Cardiac muscle cell (in vitro differentiated cells and primary cell): ENCODE data around the gene LTF. TPM values are rescaled to one million over a fixed set of nuclear protein-coding genes. Genes with fewer than 3 reads are reported as not detected.

Experiments
- DNase-seq, 2 donors: peaks; one replicate each; pipeline versions ENCODE4 v3.0.0 to v3.0.0-alpha.2; 2010 to 2017; ENCODE audit warnings: low read depth in 1 of 2, low spot score in 1 of 2
- H3K27ac ChIP-seq: fragments of 200-600 bp; sonication (generic); 2 replicates; pipeline ENCODE4 v1.5.1; 2016
- H3K27me3 ChIP-seq: fragments of 200-600 bp; sonication (generic); 2 replicates; pipeline ENCODE4 v1.6.0; 2016; ENCODE audit warnings: control low read depth
- H3K36me3 ChIP-seq: fragments of 200-600 bp; sonication (generic); 2 replicates; pipeline ENCODE4 v1.5.1; 2016; ENCODE audit warnings: control low read depth
- H3K4me1 ChIP-seq: fragments of 200-600 bp; sonication (generic); 2 replicates; pipeline ENCODE4 v1.8.1; 2017; ENCODE audit warnings: low read depth, mild to moderate bottlenecking, mixed run types
- H3K4me3 ChIP-seq: fragments of 200-600 bp; sonication (generic); 2 replicates; pipeline ENCODE4 v1.5.1; 2016; ENCODE audit warnings: mild to moderate bottlenecking
- H3K9me3 ChIP-seq: fragments of 200-600 bp; sonication (generic); 2 replicates; pipeline ENCODE4 v1.5.1; 2017; ENCODE audit warnings: low read depth, mild to moderate bottlenecking, control low read depth
- polyA plus RNA-seq: library from polyadenylated mRNA; unstranded; fragments of >200 nt; fragmentation: Nextera tagmentation; extraction: Ambion mirVana; gene quantifications from 2 replicates; pipeline ENCODE4 v1.2.1, GENCODE V29; 2016
- total RNA-seq: library from RNA; depleted of rRNA; stranded (reverse); fragments of >200 nt; gene quantifications from 2 replicates; pipeline ENCODE4 v1.2.3, GENCODE V29; 2016
- TF ChIP-seq, protein P1 (sequence below): IDR thresholded peaks from 2 replicates; pipeline ENCODE4 v1.5.1; 2012; ENCODE audit warnings: low read depth, mild to moderate bottlenecking, low read length

Gene LTF
- total and polyA plus RNA-seq, 2 experiments from 2014 or later, result not detected

DNA sequence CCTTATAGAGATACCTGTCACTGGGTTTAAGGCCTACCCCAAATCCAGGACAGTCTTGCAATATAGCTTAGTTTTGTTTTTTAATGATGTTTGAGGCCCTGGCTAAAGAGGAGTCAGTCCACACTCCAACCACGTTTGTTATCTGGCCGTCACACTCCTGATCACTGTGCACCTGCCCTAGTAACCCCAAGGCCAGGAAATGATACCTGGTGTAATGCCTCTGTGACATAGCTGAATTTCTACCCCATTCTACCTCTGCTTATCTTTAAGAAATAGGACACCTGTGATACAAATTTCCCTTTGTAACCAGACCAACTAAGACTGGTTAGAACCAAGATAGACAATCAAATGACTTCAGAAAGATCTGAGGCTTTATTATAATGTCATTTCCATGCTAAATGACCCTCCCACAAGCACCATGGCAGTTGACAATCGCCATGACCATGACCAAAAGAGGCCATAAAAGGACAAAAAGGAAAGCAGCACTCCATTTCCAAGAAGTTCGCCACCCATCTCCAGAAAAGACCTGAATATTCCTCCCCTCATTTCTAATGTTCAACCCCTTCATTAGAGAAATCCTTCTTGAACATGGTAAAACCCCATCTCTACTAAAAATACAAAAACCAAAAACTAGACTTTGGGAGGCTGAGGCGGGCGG, 28.3 kb upstream of the LTF start:
- H3K4me3 ChIP-seq, result no peak overlapping the region

DNA sequence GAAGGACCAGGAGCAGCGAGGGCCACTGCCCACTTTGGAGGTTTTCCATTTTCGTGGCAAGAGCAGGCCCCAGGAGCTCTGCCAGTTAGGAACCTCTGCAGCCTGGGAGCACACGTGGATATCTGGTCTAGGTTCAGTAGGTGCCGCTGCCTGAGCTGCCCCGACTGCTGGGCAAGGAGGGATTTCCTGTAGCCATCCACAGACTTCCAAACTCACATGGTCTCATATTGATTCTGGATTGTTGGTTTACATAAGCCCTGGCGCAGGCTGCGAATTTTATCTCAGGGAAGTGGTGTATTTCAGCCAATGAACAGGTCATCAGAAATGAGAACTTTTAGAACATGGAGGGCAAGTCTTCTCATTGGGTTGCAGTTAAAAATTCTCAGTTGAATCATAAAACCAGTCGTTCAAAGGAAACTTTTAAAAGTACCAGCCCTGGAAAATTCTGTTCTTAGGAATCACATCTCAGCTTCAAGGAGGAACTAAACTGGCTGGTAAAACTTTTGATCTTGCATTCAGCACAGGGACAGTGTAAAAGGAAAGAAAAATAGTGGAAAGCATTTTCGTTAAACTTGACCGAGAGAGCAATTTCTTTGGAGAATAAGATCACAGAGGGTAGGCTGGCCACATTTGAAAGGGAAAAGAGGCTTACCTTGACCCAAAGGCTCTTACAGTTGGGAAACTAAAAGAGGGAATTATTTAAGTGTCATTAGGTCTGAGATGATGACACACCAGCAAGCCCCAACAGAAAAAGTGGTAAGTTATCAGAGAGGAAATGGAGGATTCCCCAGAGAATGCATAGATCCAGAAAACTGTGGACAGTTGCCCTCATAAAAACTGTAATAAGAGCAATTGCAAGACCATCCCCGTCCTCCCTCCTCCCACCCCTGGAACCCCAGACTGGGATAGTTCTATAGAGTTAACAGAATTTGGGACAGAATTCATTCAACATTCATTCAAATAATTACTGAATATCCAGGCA, 26.7 kb upstream of the LTF start:
- Histone ChIP-seq H3K27ac (no peak overlapping the region), H3K9me3 (no peaks in the 10 kb centered on the region), H3K4me1 (peaks cover 3% of the 10 kb centered on the region), H3K27me3 (peaks cover 10% of the 10 kb centered on the region), H3K36me3 (no peaks in the 10 kb centered on the region), H3K4me3 (no peak overlapping the region)
- DNase-seq, result peak in 1 of 2 donors; percentile 5
- TF ChIP-seq, protein P1, sequence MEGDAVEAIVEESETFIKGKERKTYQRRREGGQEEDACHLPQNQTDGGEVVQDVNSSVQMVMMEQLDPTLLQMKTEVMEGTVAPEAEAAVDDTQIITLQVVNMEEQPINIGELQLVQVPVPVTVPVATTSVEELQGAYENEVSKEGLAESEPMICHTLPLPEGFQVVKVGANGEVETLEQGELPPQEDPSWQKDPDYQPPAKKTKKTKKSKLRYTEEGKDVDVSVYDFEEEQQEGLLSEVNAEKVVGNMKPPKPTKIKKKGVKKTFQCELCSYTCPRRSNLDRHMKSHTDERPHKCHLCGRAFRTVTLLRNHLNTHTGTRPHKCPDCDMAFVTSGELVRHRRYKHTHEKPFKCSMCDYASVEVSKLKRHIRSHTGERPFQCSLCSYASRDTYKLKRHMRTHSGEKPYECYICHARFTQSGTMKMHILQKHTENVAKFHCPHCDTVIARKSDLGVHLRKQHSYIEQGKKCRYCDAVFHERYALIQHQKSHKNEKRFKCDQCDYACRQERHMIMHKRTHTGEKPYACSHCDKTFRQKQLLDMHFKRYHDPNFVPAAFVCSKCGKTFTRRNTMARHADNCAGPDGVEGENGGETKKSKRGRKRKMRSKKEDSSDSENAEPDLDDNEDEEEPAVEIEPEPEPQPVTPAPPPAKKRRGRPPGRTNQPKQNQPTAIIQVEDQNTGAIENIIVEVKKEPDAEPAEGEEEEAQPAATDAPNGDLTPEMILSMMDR, result no peak

More for the DNA sequence above, 28.3 kb upstream of the LTF start:
- TF ChIP-seq, protein P1, result no peak
- Histone ChIP-seq H3K27me3 (peaks cover 10% of the 10 kb centered on the region), H3K4me1 (peaks cover 3% of the 10 kb centered on the region), H3K9me3 (no peaks in the 10 kb centered on the region), H3K36me3 (no peaks in the 10 kb centered on the region), H3K27ac (no peak overlapping the region)
- DNase-seq, result no peak

DNA sequence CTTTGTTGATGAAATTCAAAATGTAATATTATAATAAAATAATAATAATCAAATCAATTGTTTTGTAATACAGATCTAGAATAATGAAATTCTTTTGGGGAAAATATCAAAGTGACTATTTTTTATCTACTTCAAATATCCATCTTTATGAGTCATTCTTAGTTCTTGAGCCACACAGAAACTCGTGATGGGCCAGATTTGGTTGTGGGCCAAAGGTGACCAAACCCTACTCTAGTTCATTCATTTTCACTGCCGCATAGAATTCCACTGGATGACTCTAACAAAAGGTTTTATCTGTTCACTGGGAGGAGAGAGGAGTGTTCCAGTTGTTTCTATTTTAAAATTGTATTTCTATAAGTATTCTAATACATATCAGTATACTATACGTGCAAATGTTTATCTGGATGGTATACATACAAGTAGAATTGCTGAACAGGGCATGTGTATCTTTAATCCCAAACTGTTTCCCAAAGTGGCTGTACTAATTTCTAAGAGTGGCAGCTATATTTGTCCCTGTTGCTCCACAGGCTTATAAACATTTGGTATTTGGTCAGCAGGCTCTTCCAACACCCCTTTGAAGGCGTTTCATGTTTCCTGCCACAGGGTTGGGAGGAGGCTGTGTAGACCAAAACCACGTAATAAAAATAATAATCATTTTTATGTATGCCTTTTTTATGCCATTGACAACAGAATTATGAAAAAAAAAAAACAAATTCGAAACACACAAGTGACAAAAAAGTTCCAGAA, 25.8 kb upstream of the LTF start:
- H3K4me3 ChIP-seq, result no peak overlapping the region
- peak in 1 of 2 donors; percentile 7 for DNase-seq
- TF ChIP-seq, protein P1, result no peak
- H3K27ac ChIP-seq, result no peak overlapping the region
- no peaks in the 10 kb centered on the region for H3K9me3 ChIP-seq
- H3K36me3 ChIP-seq, result no peaks in the 10 kb centered on the region
- H3K4me1 ChIP-seq, result peaks cover under 1% of the 10 kb centered on the region
- H3K27me3 ChIP-seq, result peaks cover 10% of the 10 kb centered on the region

DNA sequence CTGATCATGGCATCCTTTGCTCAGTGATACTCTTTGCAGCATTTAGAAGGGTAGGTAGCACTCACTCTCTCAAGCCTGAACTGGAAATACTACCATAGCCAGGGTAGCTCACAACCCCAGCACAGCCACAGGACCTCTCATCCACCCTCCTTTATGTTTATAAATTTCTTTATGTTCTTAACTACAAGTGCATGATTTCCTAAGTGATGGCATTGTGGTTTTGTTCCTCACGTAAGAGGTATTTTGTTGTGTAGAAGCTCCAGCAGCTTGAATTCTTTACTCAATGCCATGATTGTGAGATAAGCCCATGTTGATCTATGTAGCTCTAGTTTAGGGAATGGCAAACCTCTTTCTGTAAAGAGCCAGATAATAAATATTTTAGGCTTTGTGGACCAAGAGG, 25.2 kb upstream of the LTF start:
- H3K4me3 ChIP-seq, result no peak overlapping the region
- H3K27me3 ChIP-seq, result peaks cover 10% of the 10 kb centered on the region
- peaks cover 4% of the 10 kb centered on the region for H3K4me1 ChIP-seq
- no peaks in the 10 kb centered on the region for H3K9me3 ChIP-seq
- no peak overlapping the region for H3K27ac ChIP-seq
- no peaks in the 10 kb centered on the region for H3K36me3 ChIP-seq
- TF ChIP-seq, protein P1, result no peak
- peak in 1 of 2 donors; percentile 16 for DNase-seq

DNA sequence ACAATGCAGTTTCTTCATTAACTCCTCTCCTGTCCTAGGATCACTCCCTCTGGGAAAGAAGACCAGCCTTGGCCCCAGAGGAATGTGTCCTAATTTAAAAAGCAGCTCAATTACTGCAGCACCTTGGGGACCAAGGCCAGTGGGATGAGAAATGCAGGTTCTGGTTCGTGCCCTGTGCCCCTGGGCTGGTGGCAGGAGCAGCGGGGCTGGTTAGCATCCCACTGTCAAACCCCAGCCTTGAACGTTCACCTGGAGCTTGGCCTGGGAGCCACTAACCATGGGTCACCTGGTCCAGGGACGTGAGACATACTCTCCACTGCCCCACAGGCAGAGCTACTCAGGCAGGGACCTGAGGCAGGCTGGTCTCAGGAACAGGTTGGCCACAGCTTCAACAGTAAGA, 24.7 kb upstream of the LTF start:
- no peaks in the 10 kb centered on the region for H3K36me3 ChIP-seq
- no peak overlapping the region for H3K27ac ChIP-seq
- peaks cover 4% of the 10 kb centered on the region for H3K4me1 ChIP-seq
- H3K9me3 ChIP-seq, result no peaks in the 10 kb centered on the region
- H3K27me3 ChIP-seq, result peaks cover 10% of the 10 kb centered on the region
- TF ChIP-seq, protein P1, result no peak
- no peak for DNase-seq
- H3K4me3 ChIP-seq, result no peak overlapping the region
